Glutamatergic neuron (in vitro differentiated cells): ENCODE data around the gene MOV10L1. TPM values are rescaled to one million over a fixed set of nuclear protein-coding genes. Genes with fewer than 3 reads are reported as not detected.

ENCODE experiments used
- DNase-seq: peaks from one replicate; pipeline ENCODE4 v3.0.0; 2022
- H3K27ac Mint-ChIP-seq: one replicate; pipeline ENCODE4 v1.8.0; 2020; ENCODE audit warnings: mild to moderate bottlenecking, mixed read lengths, inconsistent platforms; ENCODE audit not compliant: unreplicated experiment
- H3K27me3 Mint-ChIP-seq: one replicate; pipeline ENCODE4 v1.8.0; 2020; ENCODE audit warnings: mild to moderate bottlenecking, moderate library complexity, mixed read lengths, inconsistent platforms; ENCODE audit not compliant: unreplicated experiment
- H3K36me3 Mint-ChIP-seq: one replicate; pipeline ENCODE4 v1.8.0; 2020; ENCODE audit warnings: mild to moderate bottlenecking, mixed read lengths, inconsistent platforms; ENCODE audit not compliant: unreplicated experiment
- H3K4me1 Mint-ChIP-seq: one replicate; pipeline ENCODE4 v1.8.0; 2020; ENCODE audit warnings: mild to moderate bottlenecking, low read depth, mixed read lengths, inconsistent platforms; ENCODE audit not compliant: unreplicated experiment
- H3K4me3 Mint-ChIP-seq: one replicate; pipeline ENCODE4 v1.8.0; 2020; ENCODE audit warnings: mild to moderate bottlenecking, mixed read lengths, inconsistent platforms; ENCODE audit not compliant: unreplicated experiment
- H3K9me3 Mint-ChIP-seq: one replicate; pipeline ENCODE4 v1.8.0; 2020; ENCODE audit warnings: mild to moderate bottlenecking, moderate library complexity, mixed read lengths, inconsistent platforms; ENCODE audit not compliant: unreplicated experiment
- total RNA-seq: library from RNA; stranded (reverse); fragmentation: NEBNext Ultra II Directional; extraction: Animal tissue kit (Norgen Biotek cat#: 25700); gene quantifications from one replicate; pipeline ENCODE4 v1.2.1, GENCODE V29; 2021; ENCODE audit not compliant: unreplicated experiment
- TF ChIP-seq, protein P1 (sequence below): fragments of 200-600 bp; sonication (generic); IDR thresholded peaks from one replicate; pipeline ENCODE4 v1.5.0; 2021; ENCODE audit not compliant: partially characterized antibody, unreplicated experiment

MOV10L1 gene
- total RNA-seq, 1 donor from 2014 or later = 0.34 TPM

DNA sequence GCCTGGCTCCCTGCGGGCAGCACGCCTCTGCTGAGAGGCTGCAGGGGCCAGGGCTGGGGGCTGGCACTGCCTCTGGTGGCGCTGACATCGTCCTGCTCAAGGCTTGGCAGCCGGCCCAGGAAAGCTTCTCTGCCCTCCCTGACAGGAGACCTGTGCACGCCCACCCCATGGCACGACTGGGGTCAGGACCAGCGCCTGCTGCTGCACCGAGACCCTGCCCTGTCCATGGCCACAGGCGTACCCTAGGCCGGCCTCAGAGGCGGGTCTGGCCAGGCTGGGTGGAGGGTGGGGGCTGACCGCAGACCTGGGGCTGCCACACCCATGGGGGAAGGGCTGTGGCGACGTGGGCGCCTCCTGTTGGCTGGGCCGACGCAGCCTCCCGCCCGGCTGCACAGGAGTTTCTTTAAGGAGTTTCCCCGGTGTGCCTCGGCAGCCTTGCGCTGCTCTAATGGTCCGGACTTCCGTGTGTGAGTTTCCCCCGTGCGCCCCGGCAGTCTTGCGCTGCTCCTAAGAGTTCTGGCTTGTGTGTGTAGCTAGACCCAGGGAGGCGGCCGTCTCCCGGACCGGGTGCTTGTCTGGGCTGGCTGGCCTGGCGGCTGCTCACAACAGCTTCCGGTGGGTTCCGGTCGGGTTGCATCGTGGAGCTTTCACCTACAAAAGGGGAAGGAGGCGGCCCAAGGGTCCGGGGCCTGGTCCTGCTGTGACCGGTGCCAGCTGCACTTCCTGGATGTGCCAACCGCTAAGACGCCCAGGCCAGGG is 100.6 kb downstream of the MOV10L1 start:
- Mint-ChIP-seq H3K27me3 (peaks cover 6% of the 10 kb centered on the region), H3K27ac (no peak overlapping the region), H3K36me3 (no peaks in the 10 kb centered on the region), H3K4me3 (no peak overlapping the region), H3K4me1 (peaks cover 13% of the 10 kb centered on the region), H3K9me3 (peaks cover 8% of the 10 kb centered on the region)
- DNase-seq = no peak
- TF ChIP-seq, protein P1, sequence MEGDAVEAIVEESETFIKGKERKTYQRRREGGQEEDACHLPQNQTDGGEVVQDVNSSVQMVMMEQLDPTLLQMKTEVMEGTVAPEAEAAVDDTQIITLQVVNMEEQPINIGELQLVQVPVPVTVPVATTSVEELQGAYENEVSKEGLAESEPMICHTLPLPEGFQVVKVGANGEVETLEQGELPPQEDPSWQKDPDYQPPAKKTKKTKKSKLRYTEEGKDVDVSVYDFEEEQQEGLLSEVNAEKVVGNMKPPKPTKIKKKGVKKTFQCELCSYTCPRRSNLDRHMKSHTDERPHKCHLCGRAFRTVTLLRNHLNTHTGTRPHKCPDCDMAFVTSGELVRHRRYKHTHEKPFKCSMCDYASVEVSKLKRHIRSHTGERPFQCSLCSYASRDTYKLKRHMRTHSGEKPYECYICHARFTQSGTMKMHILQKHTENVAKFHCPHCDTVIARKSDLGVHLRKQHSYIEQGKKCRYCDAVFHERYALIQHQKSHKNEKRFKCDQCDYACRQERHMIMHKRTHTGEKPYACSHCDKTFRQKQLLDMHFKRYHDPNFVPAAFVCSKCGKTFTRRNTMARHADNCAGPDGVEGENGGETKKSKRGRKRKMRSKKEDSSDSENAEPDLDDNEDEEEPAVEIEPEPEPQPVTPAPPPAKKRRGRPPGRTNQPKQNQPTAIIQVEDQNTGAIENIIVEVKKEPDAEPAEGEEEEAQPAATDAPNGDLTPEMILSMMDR = no peak

DNA sequence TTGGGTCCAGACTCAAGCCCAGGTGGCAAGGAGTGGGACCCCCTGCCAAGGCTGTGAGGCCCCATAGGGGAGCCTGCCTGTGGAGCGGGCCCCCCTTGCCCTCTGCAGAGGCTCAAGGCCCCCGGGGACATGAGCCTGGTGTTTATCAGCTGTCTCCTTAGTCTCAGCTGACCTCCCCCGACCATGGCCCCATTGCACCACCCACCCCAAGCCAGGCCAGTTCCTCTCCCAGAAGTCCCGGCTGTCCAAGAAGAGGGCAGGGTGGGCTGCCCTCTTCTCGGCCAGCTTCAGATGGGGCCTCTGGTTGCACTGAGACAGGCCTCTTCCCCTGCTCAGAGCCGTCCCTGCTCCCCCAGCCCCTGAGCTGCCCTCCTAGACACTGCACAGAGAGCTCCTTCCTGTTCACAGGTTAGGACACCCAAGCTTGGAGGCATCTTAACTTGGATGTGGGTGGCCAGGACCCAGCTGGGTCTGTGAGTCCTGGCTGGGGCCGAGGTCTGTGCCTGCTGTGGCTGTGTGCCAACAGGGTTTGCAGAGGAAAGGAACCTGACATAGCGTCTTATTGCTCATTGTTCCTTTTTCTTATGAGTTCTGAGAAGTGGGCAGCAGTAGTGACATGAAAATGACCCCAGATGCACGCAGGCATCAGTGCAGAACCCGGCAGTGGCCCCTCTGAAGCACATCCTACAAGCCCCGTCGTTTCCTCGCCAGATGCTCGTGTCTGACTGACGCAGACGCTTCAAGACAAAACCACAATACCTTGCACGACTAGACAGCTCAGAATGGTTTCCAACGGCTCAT is 101.3 kb downstream of the MOV10L1 start:
- H3K27ac Mint-ChIP-seq = peak overlapping the region; percentile 33
- H3K4me1 Mint-ChIP-seq = peaks cover 13% of the 10 kb centered on the region
- DNase-seq = no peak
- H3K9me3 Mint-ChIP-seq = peaks cover 8% of the 10 kb centered on the region
- H3K27me3 Mint-ChIP-seq = peaks cover 4% of the 10 kb centered on the region
- H3K4me3 Mint-ChIP-seq = peak overlapping the region; percentile 34
- no peaks in the 10 kb centered on the region for H3K36me3 Mint-ChIP-seq
- TF ChIP-seq, protein P1 = no peak

DNA sequence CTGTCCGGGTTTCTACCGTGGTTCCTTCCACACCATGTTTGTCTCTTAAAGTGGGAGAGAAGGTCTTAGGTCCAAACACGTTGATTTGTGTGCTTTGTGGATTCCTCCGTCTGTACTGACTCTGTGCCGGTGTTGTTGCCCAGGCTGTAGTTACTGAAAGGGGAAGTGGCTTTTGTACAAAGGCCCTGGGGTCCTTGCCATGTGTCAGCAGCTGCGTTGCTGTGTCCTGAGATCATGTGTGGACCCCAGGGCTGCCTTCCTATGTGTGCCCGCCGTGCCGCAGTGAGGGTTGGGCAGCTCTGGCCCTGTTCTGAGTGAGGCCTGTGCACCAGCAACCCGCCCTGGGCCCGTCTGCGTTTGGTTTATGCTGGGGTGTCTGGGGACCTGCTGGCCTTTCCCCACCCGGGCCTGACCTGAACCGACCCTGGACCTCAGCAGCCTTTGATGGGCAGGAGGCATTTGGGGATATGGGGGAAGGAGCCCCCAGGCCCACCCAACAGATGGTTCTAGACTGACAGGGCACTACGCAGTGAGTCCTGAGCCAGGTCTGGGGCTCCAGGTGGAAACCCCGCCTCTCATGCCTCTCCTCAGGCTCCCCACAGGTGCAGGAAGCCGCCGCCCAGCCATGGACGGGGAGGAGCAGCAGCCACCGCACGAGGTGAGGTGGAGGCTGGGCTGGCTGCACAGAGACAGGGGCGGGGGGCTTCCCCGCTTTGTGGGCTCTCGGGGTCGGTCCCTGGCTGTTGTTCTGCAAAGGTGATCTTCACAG is 102.8 kb downstream of the MOV10L1 start:
- Mint-ChIP-seq H3K27me3 (peaks cover 4% of the 10 kb centered on the region), H3K36me3 (no peaks in the 10 kb centered on the region), H3K27ac (peak overlapping the region; percentile 55), H3K4me1 (peaks cover 11% of the 10 kb centered on the region), H3K4me3 (peak overlapping the region; percentile 55), H3K9me3 (peaks cover 3% of the 10 kb centered on the region)
- TF ChIP-seq, protein P1 = no peak
- DNase-seq = no peak

DNA sequence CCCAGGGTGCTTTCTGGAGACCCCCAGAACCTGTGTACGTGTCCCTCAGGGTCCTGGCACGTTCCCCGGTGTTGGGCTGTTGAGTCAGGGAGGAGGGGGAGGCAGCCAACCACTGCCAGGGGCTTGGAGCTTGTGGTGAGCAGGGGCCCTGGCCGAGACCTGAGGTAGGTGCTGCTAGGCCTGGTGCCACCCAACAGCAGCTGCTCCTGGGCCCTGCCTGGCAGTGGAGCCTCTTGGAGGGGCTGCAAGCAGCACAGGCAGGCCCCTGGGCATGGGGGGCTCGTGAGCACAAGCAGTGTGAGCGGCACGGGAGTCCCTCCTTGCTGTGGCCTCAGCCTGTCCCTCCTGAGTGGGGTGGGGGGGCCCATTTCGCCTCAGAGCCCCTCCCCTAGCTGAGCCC is 103.8 kb downstream of the MOV10L1 start:
- DNase-seq = no peak

More for the DNA sequence above, 103.8 kb downstream of the MOV10L1 start:
- no peak overlapping the region for H3K4me3 Mint-ChIP-seq
- no peaks in the 10 kb centered on the region for H3K36me3 Mint-ChIP-seq
- H3K4me1 Mint-ChIP-seq = peaks cover 11% of the 10 kb centered on the region
- TF ChIP-seq, protein P1 = no peak
- H3K9me3 Mint-ChIP-seq = peaks cover 3% of the 10 kb centered on the region
- H3K27ac Mint-ChIP-seq = no peak overlapping the region
- H3K27me3 Mint-ChIP-seq = peaks cover 5% of the 10 kb centered on the region
